MCF 10A (cell line): ENCODE data around the gene SNTG2. TPM values are rescaled to one million over a fixed set of nuclear protein-coding genes. Genes with fewer than 3 reads are reported as not detected.

Experiments used
- BruUV-seq: library from RNA; stranded (reverse); fragments of 400-500 nt; replicated peaks from 2 replicates; lab custom pipeline; 2021; lab: Mats Ljungman, UMichigan
- CTCF ChIA-PET: fragments of 300-600 bp; sonication (Branson Sonifier 250); formaldehyde crosslinking; extraction: SDS; loops from one replicate; lab custom pipeline; 2021; ENCODE audit warnings: antibody characterized with exemption, inconsistent platforms; lab: Yijun Ruan, JAX
- POLR2A ChIA-PET: fragments of 300-600, 350-650 bp; sonication (Branson Sonifier 250); formaldehyde crosslinking; extraction: SDS; loops from one replicate; lab custom pipeline; 2020; ENCODE audit warnings: antibody characterized with exemption, inconsistent platforms; lab: Yijun Ruan, JAX
- DNase-seq: peaks from one replicate; pipeline ENCODE4 v3.0.0-alpha.2; 2018; ENCODE audit not compliant: unreplicated experiment
- H3K27ac Mint-ChIP-seq: one replicate; pipeline ENCODE4 v1.8.0; 2022; ENCODE audit warnings: mild to moderate bottlenecking, low read depth, mixed read lengths; ENCODE audit not compliant: unreplicated experiment
- H3K27me3 Mint-ChIP-seq: one replicate; pipeline ENCODE4 v1.8.0; 2022; ENCODE audit warnings: mixed read lengths; ENCODE audit not compliant: insufficient read depth, unreplicated experiment
- H3K36me3 Mint-ChIP-seq: one replicate; pipeline ENCODE4 v1.8.0; 2022; ENCODE audit warnings: mild to moderate bottlenecking, moderate library complexity, mixed read lengths; ENCODE audit not compliant: insufficient read depth, unreplicated experiment
- H3K4me1 Mint-ChIP-seq: one replicate; pipeline ENCODE4 v1.8.0; 2022; ENCODE audit warnings: mixed read lengths; ENCODE audit not compliant: insufficient read depth, unreplicated experiment
- H3K4me3 Mint-ChIP-seq: one replicate; pipeline ENCODE4 v1.8.0; 2022; ENCODE audit warnings: mild to moderate bottlenecking, moderate library complexity, mixed read lengths; ENCODE audit not compliant: unreplicated experiment
- H3K9me3 Mint-ChIP-seq: one replicate; pipeline ENCODE4 v1.8.0; 2022; ENCODE audit warnings: mixed read lengths; ENCODE audit not compliant: unreplicated experiment
- CTCF ChIP-seq: fragments of 200-600 bp; IDR thresholded peaks from one replicate; pipeline ENCODE4 v1.8.0; 2022; ENCODE audit warnings: antibody characterized with exemption, mild to moderate bottlenecking; ENCODE audit not compliant: unreplicated experiment
- intact Hi-C: fragments of 100-400 bp; cut with micrococcal nuclease; formaldehyde crosslinking; loops from 2 replicates; pipeline ENCODE4 v1.14.1; 2022
- total RNA-seq: library from RNA; stranded (reverse); gene quantifications from 2 replicates; pipeline ENCODE4 v1.2.3, GENCODE V29; 2022

The SNTG2 gene
- total RNA-seq, 1 experiment from 2014 or later = not detected

- BruUV-seq = no TSS peak
- Mint-ChIP-seq H3K27ac (no peak overlapping the region), H3K9me3 (no peaks in the 10 kb centered on the region), H3K27me3 (no peaks in the 10 kb centered on the region), H3K4me1 (no peaks in the 10 kb centered on the region), H3K36me3 (no peaks in the 10 kb centered on the region), H3K4me3 (no peak overlapping the region)
- TF ChIP-seq CTCF = no peak
- intact Hi-C loops = no loop called here
- ChIA-PET CTCF (interaction anchor here (0.6 to 2.1 kb wide), 22 partner anchors 9 to 758 kb away, joined by 3 to 13 read pairs (median 3); no protein-coding TSS in a partner anchor), POLR2A (interaction anchor here (0.6 kb wide), 1 partner anchor 430 kb away, joined by 3 read pairs; no protein-coding TSS in a partner anchor)
- DNase-seq = no peak
These were observed 190.4 kb downstream of the SNTG2 start for GRCh38 chr2:1141079-1141478.

GRCh38 chr2:1143129-1143528 lies 192.5 kb downstream of the SNTG2 start:
- Mint-ChIP-seq H3K36me3 (no peaks in the 10 kb centered on the region), H3K4me1 (no peaks in the 10 kb centered on the region), H3K27me3 (no peaks in the 10 kb centered on the region), H3K9me3 (no peaks in the 10 kb centered on the region), H3K4me3 (no peak overlapping the region), H3K27ac (no peak overlapping the region)
- BruUV-seq = no TSS peak
- intact Hi-C loops = no loop called here
- CTCF ChIA-PET = interaction anchor here (0.6 kb wide), 1 partner anchor 84 kb away, joined by 3 read pairs; no protein-coding TSS in a partner anchor
- POLR2A ChIA-PET = no interaction called here
- TF ChIP-seq CTCF = no peak
- no peak for DNase-seq

- Mint-ChIP-seq H3K27ac (no peak overlapping the region), H3K36me3 (no peaks in the 10 kb centered on the region), H3K4me1 (peaks cover 6% of the 10 kb centered on the region), H3K27me3 (no peaks in the 10 kb centered on the region), H3K4me3 (no peak overlapping the region), H3K9me3 (no peaks in the 10 kb centered on the region)
- DNase-seq = no peak
- POLR2A ChIA-PET = interaction anchor here (0.6 kb wide), 1 partner anchor 255 kb away, joined by 3 read pairs; no protein-coding TSS in a partner anchor
- CTCF ChIA-PET = interaction anchor here (0.6 to 2.1 kb wide), 5 partner anchors 11 to 400 kb away, joined by 3 to 9 read pairs (median 3); no protein-coding TSS in a partner anchor
- no TSS peak for BruUV-seq
- TF ChIP-seq CTCF = no peak
- intact Hi-C loops = no loop called here
These were observed 197.4 kb downstream of the SNTG2 start for GRCh38 chr2:1147873-1148612.

GRCh38 chr2:1150724-1151511 lies 200.3 kb downstream of the SNTG2 start:
- no TSS peak for BruUV-seq

More at GRCh38 chr2:1150724-1151511, 200.3 kb downstream of the SNTG2 start:
- no peaks in the 10 kb centered on the region for H3K9me3 Mint-ChIP-seq
- intact Hi-C loops = no loop called here
- H3K27me3 Mint-ChIP-seq = no peaks in the 10 kb centered on the region
- H3K36me3 Mint-ChIP-seq = no peaks in the 10 kb centered on the region
- ChIA-PET CTCF (interaction anchor here (2.5 kb wide), 1 partner anchor 10 kb away, joined by 13 read pairs; no protein-coding TSS in a partner anchor), POLR2A (no interaction called here)
- H3K4me3 Mint-ChIP-seq = no peak overlapping the region
- H3K27ac Mint-ChIP-seq = no peak overlapping the region
- no peak for DNase-seq
- H3K4me1 Mint-ChIP-seq = peaks cover 6% of the 10 kb centered on the region
- no peak for TF ChIP-seq CTCF
